Stimulated activated naive CD8-positive, alpha-beta T cell treated with anti-CD3 and anti-CD28 coated beads, Interleukin-15, Interleukin-2, amounts not matched to agents 100 ng/mL and 50 ng/mL, for 24 hours (primary cell): ENCODE data around the gene HTR4.
"Not testable (repeated sequence)": the region's sequence is repeated elsewhere in the genome, so short reads cannot be mapped to it uniquely, and the experiment has no call there.

Experiments
- H3K27ac Mint-ChIP-seq: one replicate; pipeline ENCODE4 v1.8.0; 2021; ENCODE audit warnings: mild to moderate bottlenecking, mixed read lengths
- H3K27me3 Mint-ChIP-seq: one replicate; pipeline ENCODE4 v1.8.0; 2021; ENCODE audit warnings: mixed read lengths
- H3K36me3 Mint-ChIP-seq: one replicate; pipeline ENCODE4 v1.8.0; 2021; ENCODE audit warnings: low read depth, mixed read lengths
- H3K4me1 Mint-ChIP-seq: one replicate; pipeline ENCODE4 v1.8.0; 2021; ENCODE audit warnings: low read depth, mixed read lengths
- H3K4me3 Mint-ChIP-seq: one replicate; pipeline ENCODE4 v1.8.0; 2021; ENCODE audit warnings: mild to moderate bottlenecking, mixed read lengths
- H3K9me3 Mint-ChIP-seq: one replicate; pipeline ENCODE4 v1.8.0; 2021; ENCODE audit warnings: mixed read lengths

HTR4 gene

DNA sequence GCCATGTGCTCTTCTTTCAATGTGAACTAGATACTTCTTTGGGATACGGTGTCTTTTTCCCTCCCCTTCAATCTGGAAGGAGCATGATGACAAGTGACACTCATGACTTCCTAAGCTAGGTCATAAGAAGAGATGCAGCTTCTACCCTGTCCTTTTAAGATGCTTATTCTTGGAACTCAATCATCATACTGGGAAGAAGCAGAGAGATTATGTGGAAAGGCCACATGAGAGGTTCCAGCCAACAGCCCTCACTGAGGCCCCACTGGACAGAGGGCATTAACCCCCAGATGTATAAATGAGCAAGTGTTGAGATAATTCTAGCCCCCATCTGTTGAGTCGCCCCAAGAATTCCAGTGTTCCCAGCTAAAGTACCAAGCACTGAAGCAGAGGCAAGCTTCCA is 29.3 kb upstream of the HTR4 start:
- peaks cover 11% of the 10 kb centered on the region for H3K27me3 Mint-ChIP-seq
- H3K36me3 Mint-ChIP-seq, result no peaks in the 10 kb centered on the region
- H3K9me3 Mint-ChIP-seq, result peaks cover 7% of the 10 kb centered on the region
- peaks cover 11% of the 10 kb centered on the region for H3K4me1 Mint-ChIP-seq
- H3K27ac Mint-ChIP-seq, result no peak overlapping the region
- H3K4me3 Mint-ChIP-seq, result no peak overlapping the region

DNA sequence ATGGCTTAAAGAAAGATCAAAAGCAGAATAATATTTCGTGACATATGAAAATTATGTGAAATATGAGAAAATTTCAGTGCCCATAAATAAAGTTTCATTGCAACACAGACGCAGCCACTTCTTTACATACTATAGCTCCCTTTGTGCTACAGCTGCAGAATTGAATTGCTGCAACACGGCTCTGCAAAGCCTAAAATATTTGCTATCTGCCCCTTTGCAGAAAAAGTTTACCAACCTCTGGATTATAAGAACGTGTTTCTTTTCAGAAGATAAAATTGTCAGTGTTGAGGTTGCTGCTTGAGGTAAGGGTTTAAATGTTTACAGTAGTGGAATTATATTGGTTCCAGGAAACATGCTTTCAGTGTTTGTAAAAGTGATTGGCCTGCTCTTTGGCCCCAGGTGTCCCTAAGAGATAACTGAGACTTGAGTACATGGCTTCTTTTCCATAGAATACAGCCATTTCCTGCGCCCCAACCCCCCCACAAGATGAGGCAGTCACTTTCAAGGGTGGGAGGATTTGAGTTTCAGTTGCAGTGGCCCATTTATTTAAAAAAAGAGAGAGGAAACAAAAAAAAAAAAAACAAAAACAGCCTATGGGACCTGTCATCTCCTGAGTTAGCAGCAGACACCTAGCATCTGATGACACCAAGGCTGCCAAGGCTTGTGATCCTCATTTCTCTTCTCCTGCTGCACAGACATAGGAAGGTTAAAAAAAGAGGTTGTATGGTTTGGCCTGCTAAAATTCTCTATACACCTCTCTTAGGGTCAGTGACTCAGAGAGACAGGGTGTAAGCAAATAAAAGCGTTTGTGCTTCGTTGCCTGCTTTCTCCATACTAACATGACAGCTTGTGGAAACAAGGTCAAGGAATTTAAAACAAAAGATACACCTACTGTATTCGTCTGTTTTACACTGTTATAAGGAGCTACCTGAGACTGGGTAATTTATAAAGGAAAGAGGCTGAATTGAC is 28.0 kb upstream of the HTR4 start:
- no peaks in the 10 kb centered on the region for H3K36me3 Mint-ChIP-seq
- H3K27ac Mint-ChIP-seq, result no peak overlapping the region
- H3K9me3 Mint-ChIP-seq, result no peaks in the 10 kb centered on the region
- no peak overlapping the region for H3K4me3 Mint-ChIP-seq
- H3K27me3 Mint-ChIP-seq, result peaks cover 11% of the 10 kb centered on the region
- H3K4me1 Mint-ChIP-seq, result peaks cover 11% of the 10 kb centered on the region

DNA sequence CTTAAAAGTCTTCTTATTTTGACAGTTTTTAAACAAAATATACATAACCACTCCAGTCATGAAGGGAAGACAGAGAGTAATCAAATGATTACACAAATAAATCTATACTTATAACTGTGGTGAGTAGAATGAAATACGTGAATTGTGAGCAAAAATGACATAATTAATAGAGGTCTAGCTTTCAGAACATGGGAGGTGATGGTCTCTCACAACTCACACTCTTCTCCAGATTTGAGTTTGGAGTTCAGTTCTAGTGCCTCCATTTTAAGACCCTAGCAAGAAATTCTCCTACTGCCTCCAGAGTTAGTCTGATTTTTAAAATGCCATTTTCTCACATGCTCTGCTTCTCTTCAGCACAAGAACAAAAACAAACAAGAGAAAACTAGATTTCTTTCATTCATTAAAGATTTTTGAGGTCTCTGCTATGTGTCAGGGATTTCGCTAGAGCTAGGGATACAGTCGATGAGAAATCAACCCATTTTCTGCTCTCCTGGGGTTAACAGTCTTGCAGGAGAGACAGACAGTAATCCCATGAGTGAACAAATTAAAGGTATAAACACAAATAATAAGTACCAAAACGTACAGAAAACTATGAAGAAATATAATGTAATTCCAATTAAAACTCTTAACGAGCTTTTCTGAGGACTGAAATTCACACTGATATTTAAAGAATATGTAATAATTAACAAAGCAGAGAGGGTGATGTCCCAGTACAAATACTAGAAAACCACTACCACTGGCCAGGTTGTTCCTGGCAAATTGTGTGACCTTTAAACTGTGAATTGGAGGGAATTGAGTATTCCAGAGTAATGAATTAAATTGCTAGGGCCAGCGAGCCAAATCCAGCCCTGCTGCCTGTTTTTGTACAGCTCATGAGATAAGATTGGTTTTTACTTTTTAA is 27.1 kb upstream of the HTR4 start:
- H3K27ac Mint-ChIP-seq, result no peak overlapping the region
- peaks cover 11% of the 10 kb centered on the region for H3K4me1 Mint-ChIP-seq
- H3K9me3 Mint-ChIP-seq, result no peaks in the 10 kb centered on the region
- H3K4me3 Mint-ChIP-seq, result no peak overlapping the region
- H3K36me3 Mint-ChIP-seq, result no peaks in the 10 kb centered on the region
- peaks cover 11% of the 10 kb centered on the region for H3K27me3 Mint-ChIP-seq

DNA sequence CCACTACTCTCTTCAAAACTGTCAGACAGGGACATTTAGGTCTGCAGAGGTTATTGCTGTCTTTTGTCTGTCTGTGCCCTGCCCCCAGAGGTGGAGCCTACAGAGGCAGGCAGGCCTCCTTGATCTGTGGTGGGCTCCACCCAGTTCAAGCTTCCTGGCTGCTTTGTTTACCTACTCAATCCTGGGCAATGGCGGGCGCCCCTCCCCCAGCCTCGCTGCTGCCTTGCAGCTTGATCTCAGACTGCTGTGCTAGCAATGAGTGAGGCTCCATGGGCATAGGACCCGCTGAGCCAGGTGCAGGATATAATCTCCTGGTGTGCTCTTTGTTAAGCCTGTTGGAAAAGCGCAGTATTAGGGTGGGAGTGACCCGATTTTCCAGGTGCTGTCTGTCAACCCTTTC is 19.4 kb upstream of the HTR4 start:
- not testable (repeated sequence) for H3K27ac Mint-ChIP-seq, H3K4me3 Mint-ChIP-seq, H3K36me3 Mint-ChIP-seq, H3K4me1 Mint-ChIP-seq
- Mint-ChIP-seq H3K9me3 (peaks cover 12% of the 10 kb centered on the region), H3K27me3 (peaks cover 22% of the 10 kb centered on the region)

GRCh38 chr5:148666353-148666752 is 12.0 kb upstream of the HTR4 start:
- H3K4me1 Mint-ChIP-seq, result no peaks in the 10 kb centered on the region
- H3K4me3 Mint-ChIP-seq, result no peak overlapping the region
- peaks cover 16% of the 10 kb centered on the region for H3K27me3 Mint-ChIP-seq
- H3K27ac Mint-ChIP-seq, result no peak overlapping the region
- no peaks in the 10 kb centered on the region for H3K36me3 Mint-ChIP-seq
- no peaks in the 10 kb centered on the region for H3K9me3 Mint-ChIP-seq

DNA sequence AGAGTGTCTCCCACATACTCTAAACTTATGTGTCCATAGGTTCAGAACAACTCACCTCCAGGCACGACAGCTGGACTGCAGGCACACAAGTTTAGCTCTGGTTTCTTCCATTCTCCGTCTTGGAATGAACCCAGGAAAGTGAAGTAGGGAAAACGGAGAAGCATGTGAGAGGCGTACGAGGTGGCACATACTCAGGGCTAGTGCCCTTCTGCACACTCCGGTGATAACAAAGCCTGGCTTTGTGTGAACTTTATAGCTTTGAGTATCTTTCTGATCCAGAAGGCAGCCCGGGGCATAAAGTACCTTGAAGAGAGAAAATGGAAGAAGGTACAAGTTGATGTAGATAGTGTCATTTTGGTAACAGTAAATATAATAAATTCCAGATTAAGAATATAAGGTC is 11.1 kb upstream of the HTR4 start:
- Mint-ChIP-seq H3K4me3 (no peak overlapping the region), H3K9me3 (no peaks in the 10 kb centered on the region), H3K27ac (no peak overlapping the region), H3K27me3 (peaks cover 22% of the 10 kb centered on the region), H3K36me3 (no peaks in the 10 kb centered on the region), H3K4me1 (no peaks in the 10 kb centered on the region)

GRCh38 chr5:148663509-148663908 is 9.2 kb upstream of the HTR4 start:
- H3K27ac Mint-ChIP-seq, result no peak overlapping the region
- H3K27me3 Mint-ChIP-seq, result peaks cover 33% of the 10 kb centered on the region

GRCh38 chr5:148660346-148660660 is 6.0 kb upstream of the HTR4 start:
- Mint-ChIP-seq H3K9me3 (no peaks in the 10 kb centered on the region), H3K27me3 (peaks cover 49% of the 10 kb centered on the region), H3K4me3 (no peak overlapping the region), H3K4me1 (no peaks in the 10 kb centered on the region), H3K27ac (no peak overlapping the region), H3K36me3 (no peaks in the 10 kb centered on the region)

More at GRCh38 chr5:148663509-148663908, 9.2 kb upstream of the HTR4 start:
- Mint-ChIP-seq H3K36me3 (no peaks in the 10 kb centered on the region), H3K4me3 (no peak overlapping the region), H3K4me1 (no peaks in the 10 kb centered on the region), H3K9me3 (no peaks in the 10 kb centered on the region)

DNA sequence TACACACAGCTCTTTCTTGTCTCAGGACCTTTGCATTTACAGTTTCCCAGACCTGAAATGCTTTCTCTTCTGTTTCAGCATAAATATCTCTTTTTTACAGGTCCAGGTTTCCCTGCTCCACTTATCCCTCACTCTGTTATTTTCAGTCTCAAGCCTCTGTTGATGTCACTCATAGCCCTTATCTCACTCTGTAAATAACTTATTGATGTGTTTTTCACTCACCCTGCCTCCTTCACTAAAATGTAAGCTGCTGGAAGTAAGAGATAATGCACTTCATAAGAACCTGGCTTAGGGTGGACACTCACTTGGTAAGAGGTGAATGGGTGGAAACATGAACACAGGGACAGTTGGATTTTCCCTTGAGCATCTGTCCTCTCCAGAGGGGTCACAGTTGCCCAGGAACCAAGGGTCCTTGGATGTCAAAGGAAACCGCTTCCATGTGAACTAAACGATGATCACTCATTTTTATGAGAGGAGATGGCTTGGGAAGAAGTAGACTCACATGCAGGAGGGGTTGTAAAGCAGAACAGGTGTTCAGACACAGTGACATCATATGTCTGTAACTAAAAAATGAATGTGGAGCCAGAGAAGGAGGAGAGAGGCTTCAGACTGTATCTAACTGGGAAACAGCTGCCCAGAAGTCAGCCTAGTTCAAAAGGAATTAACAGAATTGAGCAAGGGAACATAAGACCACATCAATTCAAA is 5.5 kb upstream of the HTR4 start:
- Mint-ChIP-seq H3K27me3 (peaks cover 53% of the 10 kb centered on the region), H3K4me1 (no peaks in the 10 kb centered on the region), H3K4me3 (no peak overlapping the region)

GRCh38 chr5:148653291-148653835 is 964 bp downstream of the HTR4 start:
- peaks cover 57% of the 10 kb centered on the region for H3K27me3 Mint-ChIP-seq
- H3K36me3 Mint-ChIP-seq, result no peaks in the 10 kb centered on the region
- H3K4me1 Mint-ChIP-seq, result no peaks in the 10 kb centered on the region
- no peak overlapping the region for H3K27ac Mint-ChIP-seq
- H3K4me3 Mint-ChIP-seq, result no peak overlapping the region
- H3K9me3 Mint-ChIP-seq, result no peaks in the 10 kb centered on the region

More for the DNA sequence above, 5.5 kb upstream of the HTR4 start:
- no peaks in the 10 kb centered on the region for H3K9me3 Mint-ChIP-seq
- no peak overlapping the region for H3K27ac Mint-ChIP-seq
- H3K36me3 Mint-ChIP-seq, result no peaks in the 10 kb centered on the region

DNA sequence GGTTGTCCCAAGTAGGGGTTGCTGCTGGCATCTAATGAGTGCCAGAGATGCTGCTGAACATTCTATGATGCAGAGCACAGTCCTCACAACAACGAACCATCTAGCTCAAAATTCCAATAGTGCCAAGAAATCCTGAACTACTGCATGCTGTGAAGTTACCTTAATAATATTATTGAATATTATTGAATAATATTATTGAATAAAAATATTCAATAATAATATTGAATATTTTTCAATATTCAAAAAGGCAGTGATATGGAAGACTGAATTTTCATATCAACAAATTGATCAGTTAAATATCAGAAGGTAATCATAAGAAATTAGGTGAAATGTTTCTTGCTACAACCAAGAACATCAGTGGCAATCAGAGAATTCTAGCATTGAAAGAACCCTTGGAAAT is 2.8 kb downstream of the HTR4 start:
- H3K27ac Mint-ChIP-seq, result no peak overlapping the region
- H3K36me3 Mint-ChIP-seq, result no peaks in the 10 kb centered on the region
- H3K9me3 Mint-ChIP-seq, result no peaks in the 10 kb centered on the region
- H3K4me1 Mint-ChIP-seq, result no peaks in the 10 kb centered on the region
- H3K27me3 Mint-ChIP-seq, result peaks cover 61% of the 10 kb centered on the region
- no peak overlapping the region for H3K4me3 Mint-ChIP-seq

- Mint-ChIP-seq H3K4me3 (no peak overlapping the region), H3K9me3 (no peaks in the 10 kb centered on the region), H3K27me3 (peaks cover 54% of the 10 kb centered on the region), H3K4me1 (no peaks in the 10 kb centered on the region), H3K36me3 (no peaks in the 10 kb centered on the region), H3K27ac (no peak overlapping the region)
Measured at GRCh38 chr5:148645527-148645926, 8.8 kb downstream of the HTR4 start.

- Mint-ChIP-seq H3K27ac (no peak overlapping the region), H3K4me3 (no peak overlapping the region), H3K9me3 (no peaks in the 10 kb centered on the region), H3K36me3 (no peaks in the 10 kb centered on the region), H3K27me3 (peaks cover 46% of the 10 kb centered on the region), H3K4me1 (no peaks in the 10 kb centered on the region)
Measured at GRCh38 chr5:148641735-148642134, 12.6 kb downstream of the HTR4 start.

GRCh38 chr5:148640471-148640870 is 13.9 kb downstream of the HTR4 start:
- no peak overlapping the region for H3K4me3 Mint-ChIP-seq
- no peaks in the 10 kb centered on the region for H3K4me1 Mint-ChIP-seq
- H3K27me3 Mint-ChIP-seq, result peaks cover 37% of the 10 kb centered on the region
- no peaks in the 10 kb centered on the region for H3K36me3 Mint-ChIP-seq
- H3K27ac Mint-ChIP-seq, result no peak overlapping the region
- H3K9me3 Mint-ChIP-seq, result no peaks in the 10 kb centered on the region
